KMS-11 (cell line): ENCODE measurements around the gene ATE1.

Experiments
- H2AFZ ChIP-seq: fragments of 200-600 bp; sonication (generic); 2 replicates; pipeline ENCODE4 v1.6.1; 2016; ENCODE audit warnings: antibody characterized with exemption, mixed run types, low read depth
- H3K27ac ChIP-seq: fragments of 200-600 bp; sonication (generic); 2 replicates; pipeline ENCODE4 v1.6.1; 2016; ENCODE audit warnings: mild to moderate bottlenecking, mixed run types
- H3K27me3 ChIP-seq: fragments of 200-600 bp; sonication (generic); 2 replicates; pipeline ENCODE4 v1.6.1; 2017; ENCODE audit warnings: mild to moderate bottlenecking, low read depth, mixed run types, moderate library complexity; ENCODE audit not compliant: insufficient read depth
- H3K36me3 ChIP-seq: fragments of 200-600 bp; sonication (generic); 2 replicates; pipeline ENCODE4 v1.6.1; 2017; ENCODE audit warnings: mild to moderate bottlenecking, mixed run types; ENCODE audit not compliant: insufficient read depth
- H3K4me1 ChIP-seq: fragments of 200-600 bp; sonication (generic); 2 replicates; pipeline ENCODE4 v1.6.1; 2016; ENCODE audit warnings: mild to moderate bottlenecking, low read depth, mixed run types; ENCODE audit not compliant: poor library complexity, severe bottlenecking
- H3K4me2 ChIP-seq: fragments of 200-600 bp; sonication (generic); 2 replicates; pipeline ENCODE4 v1.7.0; 2016; ENCODE audit warnings: mild to moderate bottlenecking, mixed run types
- H3K4me3 ChIP-seq: fragments of 200-600 bp; sonication (generic); IDR thresholded peaks from 2 replicates; pipeline ENCODE4 v1.6.1; 2017; ENCODE audit warnings: low read depth, low read length, mixed read lengths; ENCODE audit not compliant: insufficient read depth
- H3K79me2 ChIP-seq: fragments of 200-600 bp; sonication (generic); 2 replicates; pipeline ENCODE4 v1.6.1; 2016; ENCODE audit warnings: low read depth, mixed run types; ENCODE audit not compliant: insufficient read depth
- H3K9ac ChIP-seq: fragments of 200-600 bp; sonication (generic); 2 replicates; pipeline ENCODE4 v1.6.1; 2016; ENCODE audit warnings: mild to moderate bottlenecking, mixed run types
- H4K20me1 ChIP-seq: fragments of 200-600 bp; sonication (generic); 2 replicates; pipeline ENCODE4 v1.6.1; 2016; ENCODE audit warnings: mild to moderate bottlenecking, mixed run types; ENCODE audit not compliant: insufficient read depth
- TF ChIP-seq, protein P1 (sequence below): fragments of 200-600 bp; sonication (generic); conservative IDR thresholded peaks from 2 replicates; pipeline ENCODE4 v1.6.1; 2017; ENCODE audit warnings: low read depth, mild to moderate bottlenecking, antibody characterized with exemption, low read length, moderate library complexity, mixed read lengths

ATE1 gene

DNA sequence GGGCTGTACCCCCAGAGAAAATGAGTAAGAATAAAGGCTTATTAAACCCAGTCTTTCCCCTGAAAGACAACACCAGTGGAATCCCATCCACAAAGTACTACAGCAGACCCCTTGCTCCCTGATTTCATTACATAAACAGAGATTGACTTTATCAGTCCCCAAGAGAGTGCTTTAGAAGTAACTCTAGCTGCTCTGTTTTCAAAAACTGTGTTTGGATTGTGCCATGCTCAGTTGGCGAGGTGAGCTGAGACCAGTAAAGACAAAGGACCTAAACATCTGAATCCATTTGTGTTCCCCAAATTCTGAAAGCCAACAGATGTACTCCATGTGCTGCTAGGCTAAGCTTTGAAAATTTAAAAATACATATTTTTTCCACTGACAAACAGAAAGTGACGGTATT, 127.0 kb downstream of the ATE1 start:
- no peak overlapping the region for H3K9ac ChIP-seq
- H3K27me3 ChIP-seq, result no peaks in the 10 kb centered on the region
- TF ChIP-seq, protein P1, sequence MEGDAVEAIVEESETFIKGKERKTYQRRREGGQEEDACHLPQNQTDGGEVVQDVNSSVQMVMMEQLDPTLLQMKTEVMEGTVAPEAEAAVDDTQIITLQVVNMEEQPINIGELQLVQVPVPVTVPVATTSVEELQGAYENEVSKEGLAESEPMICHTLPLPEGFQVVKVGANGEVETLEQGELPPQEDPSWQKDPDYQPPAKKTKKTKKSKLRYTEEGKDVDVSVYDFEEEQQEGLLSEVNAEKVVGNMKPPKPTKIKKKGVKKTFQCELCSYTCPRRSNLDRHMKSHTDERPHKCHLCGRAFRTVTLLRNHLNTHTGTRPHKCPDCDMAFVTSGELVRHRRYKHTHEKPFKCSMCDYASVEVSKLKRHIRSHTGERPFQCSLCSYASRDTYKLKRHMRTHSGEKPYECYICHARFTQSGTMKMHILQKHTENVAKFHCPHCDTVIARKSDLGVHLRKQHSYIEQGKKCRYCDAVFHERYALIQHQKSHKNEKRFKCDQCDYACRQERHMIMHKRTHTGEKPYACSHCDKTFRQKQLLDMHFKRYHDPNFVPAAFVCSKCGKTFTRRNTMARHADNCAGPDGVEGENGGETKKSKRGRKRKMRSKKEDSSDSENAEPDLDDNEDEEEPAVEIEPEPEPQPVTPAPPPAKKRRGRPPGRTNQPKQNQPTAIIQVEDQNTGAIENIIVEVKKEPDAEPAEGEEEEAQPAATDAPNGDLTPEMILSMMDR, result no peak
- no peaks in the 10 kb centered on the region for H3K79me2 ChIP-seq
- H2AFZ ChIP-seq, result no peak overlapping the region
- no peak overlapping the region for H3K4me3 ChIP-seq
- no peaks in the 10 kb centered on the region for H4K20me1 ChIP-seq
- no peaks in the 10 kb centered on the region for H3K36me3 ChIP-seq
- no peak overlapping the region for H3K27ac ChIP-seq
- no peaks in the 10 kb centered on the region for H3K4me1 ChIP-seq
- H3K4me2 ChIP-seq, result no peak overlapping the region

DNA sequence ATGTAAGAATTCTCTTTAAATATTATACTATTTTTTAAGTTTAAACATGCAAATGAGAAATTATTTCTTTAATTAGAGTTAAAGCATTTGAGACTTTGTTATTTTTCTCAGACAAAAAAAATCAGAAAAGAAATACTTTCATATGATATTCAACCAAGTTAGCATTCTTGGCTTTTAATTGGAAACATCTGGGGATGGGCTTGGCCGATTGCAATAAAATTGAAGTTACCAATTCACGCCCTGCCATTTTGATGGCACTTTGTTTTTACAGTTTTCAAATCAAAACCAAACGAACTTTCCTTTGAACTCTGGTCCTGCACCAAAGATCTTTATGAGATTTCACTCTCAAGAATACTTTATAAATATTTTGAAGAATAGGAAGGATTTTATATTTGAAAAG, 127.7 kb downstream of the ATE1 start:
- TF ChIP-seq, protein P1, result no peak
- Histone ChIP-seq H4K20me1 (no peaks in the 10 kb centered on the region), H3K79me2 (no peaks in the 10 kb centered on the region), H3K4me1 (no peaks in the 10 kb centered on the region), H3K36me3 (no peaks in the 10 kb centered on the region), H3K4me3 (no peak overlapping the region), H3K27me3 (no peaks in the 10 kb centered on the region), H3K9ac (no peak overlapping the region), H3K27ac (no peak overlapping the region), H3K4me2 (no peak overlapping the region), H2AFZ (no peak overlapping the region)

DNA sequence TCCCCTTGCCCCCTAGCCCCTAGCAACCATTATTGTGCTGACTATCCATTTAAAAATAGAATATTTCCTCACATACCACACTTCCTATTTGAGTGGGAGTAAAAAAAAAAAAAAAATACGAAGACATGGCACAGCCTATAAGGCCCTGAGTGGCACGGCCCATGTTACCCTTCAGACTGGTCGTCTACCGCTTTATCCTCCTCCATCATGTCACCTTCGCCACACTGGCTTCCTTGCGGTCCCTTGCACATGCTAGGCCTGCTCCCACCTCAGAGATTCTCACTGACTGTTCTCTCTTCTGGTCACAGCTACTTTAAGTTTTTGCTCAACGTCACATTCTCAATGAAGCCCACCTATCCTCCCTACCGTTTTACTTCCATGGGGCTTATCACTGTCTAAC, 130.3 kb downstream of the ATE1 start:
- TF ChIP-seq, protein P1, result no peak
- no peak overlapping the region for H3K4me3 ChIP-seq

DNA sequence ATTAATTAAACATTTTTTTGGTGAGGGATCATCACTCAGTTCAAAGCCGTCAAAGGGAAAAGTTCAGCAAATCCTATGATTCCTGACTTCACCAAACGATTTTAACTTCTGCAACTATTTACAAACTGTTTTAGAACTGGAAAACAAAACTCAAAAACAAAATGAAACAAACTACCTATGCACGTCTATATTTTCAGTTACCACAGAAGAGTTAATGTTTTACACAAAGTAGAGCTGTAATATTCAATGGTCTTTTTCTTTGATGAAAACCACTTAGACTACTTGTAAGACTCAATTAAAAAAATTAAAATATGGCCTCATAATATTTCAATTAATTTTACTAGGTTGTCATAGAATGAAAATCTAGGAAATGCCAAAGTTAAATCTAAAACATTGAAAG, 131.5 kb downstream of the ATE1 start:
- Histone ChIP-seq H3K4me2 (no peak overlapping the region), H3K27ac (no peak overlapping the region), H4K20me1 (no peaks in the 10 kb centered on the region), H3K79me2 (no peaks in the 10 kb centered on the region), H3K4me1 (no peaks in the 10 kb centered on the region), H3K36me3 (no peaks in the 10 kb centered on the region), H3K27me3 (no peaks in the 10 kb centered on the region), H3K9ac (no peak overlapping the region), H2AFZ (no peak overlapping the region), H3K4me3 (no peak overlapping the region)
- TF ChIP-seq, protein P1, result no peak

More for the DNA sequence above, 130.3 kb downstream of the ATE1 start:
- no peaks in the 10 kb centered on the region for H4K20me1 ChIP-seq
- no peak overlapping the region for H3K4me2 ChIP-seq
- no peak overlapping the region for H2AFZ ChIP-seq
- no peak overlapping the region for H3K9ac ChIP-seq
- H3K79me2 ChIP-seq, result no peaks in the 10 kb centered on the region
- H3K36me3 ChIP-seq, result no peaks in the 10 kb centered on the region
- H3K4me1 ChIP-seq, result no peaks in the 10 kb centered on the region
- no peaks in the 10 kb centered on the region for H3K27me3 ChIP-seq
- no peak overlapping the region for H3K27ac ChIP-seq
